ENCODE measurements around the gene NDUFA13. TPM values are rescaled to one million over a fixed set of nuclear protein-coding genes. Genes with fewer than 3 reads are reported as not detected.

The NDUFA13 gene
- total RNA-seq, 1 donor from 2014 or later, result 394 TPM

DNA sequence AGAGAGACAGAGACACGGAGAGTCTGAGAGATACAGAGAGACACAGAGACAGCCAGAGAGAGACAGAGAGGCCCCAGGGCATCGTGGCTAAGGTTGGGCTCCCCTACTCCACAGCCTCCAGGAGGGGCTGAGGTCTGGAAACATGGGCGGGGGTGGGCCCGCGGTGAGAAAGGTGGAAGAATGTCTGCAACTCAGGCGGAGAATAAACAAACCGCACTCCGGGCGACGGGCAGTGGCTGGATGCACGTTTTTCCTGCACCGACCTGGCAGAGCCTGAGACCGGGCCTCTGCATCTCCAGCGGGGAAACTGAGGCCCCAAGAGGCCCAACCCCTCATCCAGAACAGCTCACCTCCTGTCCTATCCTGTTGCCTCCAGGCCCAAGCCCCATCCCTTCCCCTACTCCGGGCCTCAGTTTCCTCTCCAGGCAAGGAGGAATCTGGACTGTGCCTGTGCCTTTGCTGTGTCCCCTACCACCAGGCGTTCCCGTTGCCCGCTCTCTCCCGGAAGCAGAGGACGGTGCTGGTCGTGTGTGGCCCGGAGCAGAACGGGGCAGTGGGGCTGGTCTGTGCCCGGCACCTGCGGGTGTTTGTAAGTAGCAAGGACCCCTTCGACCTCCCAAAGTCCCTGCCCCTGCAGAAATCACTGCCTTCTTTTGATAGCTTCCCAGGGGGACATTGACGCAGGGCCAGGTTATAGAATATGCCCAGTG is 18.7 kb downstream of the NDUFA13 start:
- H3K36me3 Mint-ChIP-seq (ENCODE audit: unreplicated experiment), result no peaks in the 10 kb centered on the region
- peak overlapping the region; percentile 1 for H3K4me3 Mint-ChIP-seq (ENCODE audit: unreplicated experiment)

DNA sequence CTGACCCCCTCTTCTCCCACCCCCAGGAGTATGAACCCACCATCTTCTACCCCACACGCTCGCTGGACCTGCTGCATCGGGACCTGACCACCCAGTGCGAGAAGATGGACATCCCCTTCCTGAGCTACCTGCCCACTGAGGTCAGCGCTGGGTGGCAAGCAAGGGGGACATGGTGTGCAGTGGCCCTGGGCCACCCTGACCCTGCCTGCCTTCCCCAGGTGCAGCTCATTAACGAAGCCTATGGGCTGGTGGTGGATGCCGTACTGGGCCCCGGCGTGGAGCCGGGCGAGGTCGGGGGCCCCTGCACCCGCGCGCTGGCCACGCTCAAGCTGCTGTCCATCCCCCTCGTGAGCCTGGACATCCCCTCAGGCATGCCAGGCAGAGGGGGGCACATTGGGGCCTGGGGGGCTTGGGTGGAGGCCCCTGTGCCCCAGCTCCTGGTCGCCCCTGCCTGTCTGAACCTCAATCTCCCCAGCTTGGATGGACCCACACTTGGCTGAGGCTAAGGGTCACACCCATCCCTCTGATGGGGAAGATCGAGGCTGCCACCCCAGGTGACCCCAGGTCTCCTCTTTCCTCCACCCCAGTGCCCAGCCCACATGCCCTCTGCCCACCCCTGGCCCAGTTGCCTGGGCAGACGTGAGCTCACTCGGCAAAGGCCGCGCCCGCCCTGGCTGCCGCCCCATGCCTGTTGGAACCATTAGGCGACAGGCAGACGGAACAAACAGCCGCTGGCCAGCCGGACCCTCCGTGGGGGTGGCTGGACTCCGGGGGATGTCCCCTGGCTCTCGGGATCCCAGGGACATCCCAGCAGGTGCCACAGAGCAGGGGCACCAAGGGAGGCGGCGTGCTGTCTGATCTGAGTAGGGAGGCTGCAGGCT is 19.5 kb downstream of the NDUFA13 start:
- no peaks in the 10 kb centered on the region for H3K36me3 Mint-ChIP-seq (ENCODE audit: unreplicated experiment)
- DNase-seq, result no peak
- H3K4me1 Mint-ChIP-seq (ENCODE audit: low read depth, unreplicated experiment), result peaks cover 20% of the 10 kb centered on the region
- no peak overlapping the region for H3K4me3 Mint-ChIP-seq (ENCODE audit: unreplicated experiment)
- no peak overlapping the region for H3K27ac Mint-ChIP-seq (ENCODE audit: unreplicated experiment)
- H3K27me3 Mint-ChIP-seq (ENCODE audit: unreplicated experiment), result peaks cover 33% of the 10 kb centered on the region
- TF ChIP-seq, protein P1, sequence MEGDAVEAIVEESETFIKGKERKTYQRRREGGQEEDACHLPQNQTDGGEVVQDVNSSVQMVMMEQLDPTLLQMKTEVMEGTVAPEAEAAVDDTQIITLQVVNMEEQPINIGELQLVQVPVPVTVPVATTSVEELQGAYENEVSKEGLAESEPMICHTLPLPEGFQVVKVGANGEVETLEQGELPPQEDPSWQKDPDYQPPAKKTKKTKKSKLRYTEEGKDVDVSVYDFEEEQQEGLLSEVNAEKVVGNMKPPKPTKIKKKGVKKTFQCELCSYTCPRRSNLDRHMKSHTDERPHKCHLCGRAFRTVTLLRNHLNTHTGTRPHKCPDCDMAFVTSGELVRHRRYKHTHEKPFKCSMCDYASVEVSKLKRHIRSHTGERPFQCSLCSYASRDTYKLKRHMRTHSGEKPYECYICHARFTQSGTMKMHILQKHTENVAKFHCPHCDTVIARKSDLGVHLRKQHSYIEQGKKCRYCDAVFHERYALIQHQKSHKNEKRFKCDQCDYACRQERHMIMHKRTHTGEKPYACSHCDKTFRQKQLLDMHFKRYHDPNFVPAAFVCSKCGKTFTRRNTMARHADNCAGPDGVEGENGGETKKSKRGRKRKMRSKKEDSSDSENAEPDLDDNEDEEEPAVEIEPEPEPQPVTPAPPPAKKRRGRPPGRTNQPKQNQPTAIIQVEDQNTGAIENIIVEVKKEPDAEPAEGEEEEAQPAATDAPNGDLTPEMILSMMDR (IDR thresholded peaks at IDR 0.05; ENCODE audit: partially characterized antibody, unreplicated experiment), result no peak
- peaks cover 13% of the 10 kb centered on the region for H3K9me3 Mint-ChIP-seq (ENCODE audit: unreplicated experiment)

More for the DNA sequence above, 18.7 kb downstream of the NDUFA13 start:
- no peak for DNase-seq
- peaks cover 13% of the 10 kb centered on the region for H3K9me3 Mint-ChIP-seq (ENCODE audit: unreplicated experiment)
- TF ChIP-seq, protein P1 (IDR thresholded peaks at IDR 0.05; ENCODE audit: partially characterized antibody, unreplicated experiment), result no peak
- H3K4me1 Mint-ChIP-seq (ENCODE audit: low read depth, unreplicated experiment), result peaks cover 20% of the 10 kb centered on the region
- H3K27me3 Mint-ChIP-seq (ENCODE audit: unreplicated experiment), result peaks cover 33% of the 10 kb centered on the region
- no peak overlapping the region for H3K27ac Mint-ChIP-seq (ENCODE audit: unreplicated experiment)

DNA sequence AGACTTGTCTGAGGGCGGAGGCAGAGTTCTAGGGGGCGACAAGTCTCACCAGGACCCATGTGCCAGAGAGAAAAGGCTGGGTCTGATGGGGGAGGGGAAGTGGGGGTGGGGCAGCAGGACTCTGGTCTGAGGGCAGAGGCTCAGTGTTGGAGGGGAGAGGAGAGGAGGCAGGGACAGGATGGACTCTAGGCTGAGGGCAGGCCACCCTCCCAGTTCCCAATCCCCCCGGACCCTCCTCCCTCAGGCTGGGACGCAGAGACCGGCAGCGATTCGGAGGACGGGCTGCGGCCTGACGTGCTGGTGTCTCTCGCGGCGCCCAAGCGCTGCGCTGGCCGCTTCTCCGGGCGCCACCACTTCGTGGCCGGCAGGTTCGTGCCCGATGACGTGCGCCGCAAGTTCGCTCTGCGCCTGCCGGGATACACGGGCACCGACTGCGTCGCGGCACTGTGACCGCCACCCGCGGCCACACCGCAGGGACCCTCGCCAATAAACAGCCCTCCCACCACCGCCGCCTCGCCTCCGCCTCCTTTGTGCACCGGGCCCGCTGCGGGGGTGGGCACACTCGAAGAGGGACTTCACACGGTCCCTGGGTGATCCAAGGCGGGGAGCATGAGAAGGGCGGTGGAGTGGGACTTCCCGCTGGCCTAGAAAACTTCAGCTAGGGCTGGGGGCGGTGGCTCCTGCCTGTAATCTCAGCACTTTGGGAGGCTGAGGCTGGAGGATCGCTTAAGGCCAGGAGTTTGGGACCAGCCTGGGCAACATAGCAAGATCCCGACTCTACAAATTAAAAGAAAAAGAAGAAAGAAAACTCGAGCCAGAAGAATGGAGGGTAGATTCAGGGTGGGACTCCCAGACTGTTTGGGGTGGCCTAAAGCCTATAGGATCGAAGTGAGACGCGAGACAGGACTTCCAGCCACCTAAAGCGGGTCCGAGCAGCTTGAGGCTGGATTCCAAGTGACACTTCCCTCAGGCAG is 21.3 kb downstream of the NDUFA13 start:
- peak overlapping the region; percentile 55 for H3K27ac Mint-ChIP-seq (ENCODE audit: unreplicated experiment)
- peaks cover 29% of the 10 kb centered on the region for H3K27me3 Mint-ChIP-seq (ENCODE audit: unreplicated experiment)
- peak overlapping the region; percentile 64 for H3K4me3 Mint-ChIP-seq (ENCODE audit: unreplicated experiment)
- peaks cover 18% of the 10 kb centered on the region for H3K4me1 Mint-ChIP-seq (ENCODE audit: low read depth, unreplicated experiment)
- TF ChIP-seq, protein P1 (IDR thresholded peaks at IDR 0.05; ENCODE audit: partially characterized antibody, unreplicated experiment), result no peak
- H3K36me3 Mint-ChIP-seq (ENCODE audit: unreplicated experiment), result no peaks in the 10 kb centered on the region
- H3K9me3 Mint-ChIP-seq (ENCODE audit: unreplicated experiment), result peaks cover 9% of the 10 kb centered on the region
- peak; percentile 23 for DNase-seq

DNA sequence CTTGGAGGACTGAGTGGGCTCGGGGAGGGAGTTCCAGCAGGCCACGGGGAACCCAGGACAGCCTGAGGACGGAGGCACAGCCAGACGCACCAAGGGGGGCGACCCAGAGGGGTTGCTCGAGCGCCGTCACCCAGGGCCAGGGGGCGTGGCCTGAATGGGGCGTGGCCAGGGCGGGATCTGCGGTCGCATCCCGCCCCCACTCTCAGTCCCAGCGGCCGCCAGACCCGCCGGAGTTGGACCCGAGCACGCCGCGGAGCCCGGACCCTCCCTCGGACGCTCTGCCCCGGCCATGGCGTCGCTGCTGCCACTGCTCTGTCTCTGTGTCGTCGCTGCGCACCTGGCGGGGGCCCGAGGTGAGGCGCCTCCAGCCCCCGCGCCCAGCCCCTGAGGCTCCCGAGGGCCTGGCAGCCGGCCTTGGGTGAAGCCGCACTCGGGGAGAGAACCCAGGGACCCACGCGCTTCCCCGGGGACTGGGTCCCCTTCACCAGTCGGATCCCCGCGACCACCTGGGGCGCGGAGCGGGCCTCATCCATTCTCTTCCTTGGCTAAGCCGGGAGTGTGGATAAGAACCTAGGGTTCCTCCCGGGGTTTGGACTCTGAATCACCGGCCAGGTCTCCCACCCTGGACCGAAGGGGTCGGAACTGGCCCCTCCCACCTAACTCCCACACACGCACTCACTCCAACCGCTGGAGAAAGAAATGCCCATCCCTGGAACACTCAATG is 22.2 kb downstream of the NDUFA13 start, which contains the start of gene CILP2:
Gene CILP2 (plus strand): TSS at position 205 of the 724 bp plus-strand sequence. CDS start 85 bp downstream, at position 290.
- Mint-ChIP-seq H3K4me3 (ENCODE audit: unreplicated experiment) (peak within 1 kb of the TSS; percentile 84), H3K27ac (ENCODE audit: unreplicated experiment) (peak within 1 kb of the TSS; percentile 57), H3K4me1 (ENCODE audit: low read depth, unreplicated experiment) (peaks cover 16% of the 10 kb centered on the region), H3K27me3 (ENCODE audit: unreplicated experiment) (peaks cover 31% of the 10 kb centered on the region), H3K9me3 (ENCODE audit: unreplicated experiment) (peaks cover 11% of the 10 kb centered on the region), H3K36me3 (ENCODE audit: unreplicated experiment) (no peaks in the 10 kb centered on the region)
- TF ChIP-seq, protein P1 (IDR thresholded peaks at IDR 0.05; ENCODE audit: partially characterized antibody, unreplicated experiment), result no peak
- DNase-seq, result peak; percentile 87

All from glutamatergic neuron (in vitro differentiated cells).